OCI-LY1 (cell line): ENCODE measurements around the gene CR1.

Source experiments
- H2AFZ ChIP-seq: fragments of 200-600 bp; sonication (generic), shearing (Covaris generic); 2 replicates; pipeline ENCODE4 v1.6.0; 2014; ENCODE audit warnings: antibody characterized with exemption, mild to moderate bottlenecking, low read length
- H3F3A ChIP-seq: fragments of 200-600 bp; sonication (generic), shearing (Covaris generic); 2 replicates; pipeline ENCODE4 v1.6.0; 2014; ENCODE audit warnings: mild to moderate bottlenecking, antibody characterized with exemption, low read length, moderate library complexity; ENCODE audit not compliant: insufficient read depth
- H3K27ac ChIP-seq: fragments of 200-600 bp; sonication (generic); 2 replicates; pipeline ENCODE4 v1.5.1; 2014; ENCODE audit warnings: low read length, mixed run types, mild to moderate bottlenecking, low read depth; ENCODE audit not compliant: poor library complexity, severe bottlenecking
- H3K27me3 ChIP-seq: fragments of 200-600 bp; sonication (generic); 2 replicates; pipeline ENCODE4 v1.6.0; 2014; ENCODE audit warnings: antibody characterized with exemption, mild to moderate bottlenecking, low read length, moderate library complexity; ENCODE audit not compliant: insufficient read depth
- H3K36me3 ChIP-seq: fragments of 200-600 bp; sonication (generic); 2 replicates; pipeline ENCODE4 v1.6.1; 2014; ENCODE audit warnings: mild to moderate bottlenecking, antibody characterized with exemption, low read length, moderate library complexity, mixed read lengths; ENCODE audit not compliant: insufficient read depth
- H3K4me1 ChIP-seq: fragments of 200-600 bp; sonication (generic); 2 replicates; pipeline ENCODE4 v1.5.1; 2014; ENCODE audit warnings: mild to moderate bottlenecking, low read length, moderate library complexity; ENCODE audit not compliant: insufficient read depth, severe bottlenecking
- H3K4me2 ChIP-seq: fragments of 200-600 bp; sonication (generic), shearing (Covaris generic); 2 replicates; pipeline ENCODE4 v1.6.1; 2014; ENCODE audit warnings: low read length
- H3K4me3 ChIP-seq: fragments of 200-600 bp; sonication (generic); 2 replicates; pipeline ENCODE4 v1.5.1; 2014; ENCODE audit warnings: low read length, low read depth, mild to moderate bottlenecking, mixed read lengths; ENCODE audit not compliant: poor library complexity, severe bottlenecking
- H3K79me2 ChIP-seq: fragments of 200-600 bp; shearing (Covaris generic); 2 replicates; pipeline ENCODE4 v1.6.1; 2016; ENCODE audit warnings: mixed run types, low read length, mixed read lengths; ENCODE audit not compliant: insufficient read depth
- H3K9ac ChIP-seq: fragments of 200-600 bp; sonication (generic), shearing (Covaris generic); 2 replicates; pipeline ENCODE4 v1.6.1; 2014; ENCODE audit warnings: mild to moderate bottlenecking, low read length, mixed read lengths
- H3K9me2 ChIP-seq: fragments of 200-600 bp; sonication (generic), shearing (Covaris generic); 2 replicates; pipeline ENCODE4 v1.6.1; 2014; ENCODE audit warnings: low read depth, mild to moderate bottlenecking, low read length, mixed read lengths
- H3K9me3 ChIP-seq: fragments of 200-600 bp; shearing (Covaris generic); 2 replicates; pipeline ENCODE4 v1.6.1; 2014; ENCODE audit warnings: low read length, mixed read lengths
- H4K20me1 ChIP-seq: fragments of 200-600 bp; sonication (generic), shearing (Covaris generic); 2 replicates; pipeline ENCODE4 v1.6.0; 2016; ENCODE audit warnings: mild to moderate bottlenecking, low read length; ENCODE audit not compliant: insufficient read depth
- EZH2 ChIP-seq: fragments of 200-600 bp; sonication (generic), shearing (Covaris generic); IDR thresholded peaks from 2 replicates; pipeline ENCODE4 v1.8.0; 2017; ENCODE audit warnings: borderline replicate concordance, mixed run types, mild to moderate bottlenecking, antibody characterized with exemption, low read length, moderate library complexity, mixed read lengths
- TF ChIP-seq, protein P1 (sequence below): fragments of 200-600 bp; sonication (generic), shearing (Covaris generic); IDR thresholded peaks from 2 replicates; pipeline ENCODE4 v1.5.1; 2017; ENCODE audit warnings: mild to moderate bottlenecking, antibody characterized with exemption, low read length, moderate library complexity, mixed read lengths

CR1 gene

DNA sequence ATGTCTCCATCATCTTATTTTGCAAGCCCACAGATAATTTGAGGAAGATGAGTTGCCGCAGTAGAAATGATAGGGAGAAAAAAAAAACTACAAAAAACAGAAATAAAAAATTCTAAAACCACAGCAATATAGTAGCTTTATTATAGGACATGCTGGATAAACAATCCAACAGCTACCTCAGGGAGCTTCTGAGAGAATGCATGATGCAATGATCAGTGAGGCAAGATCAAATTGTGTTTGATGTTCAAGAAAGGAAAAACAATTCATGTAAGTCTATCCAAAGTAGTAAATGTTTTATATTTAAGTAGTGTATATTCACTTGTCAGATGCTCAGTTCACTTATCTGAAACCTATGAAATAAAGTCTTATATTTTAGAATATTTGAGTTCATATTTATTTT lies 155.6 kb downstream of the CR1 start:
- H3K9me2 ChIP-seq, result no peaks in the 10 kb centered on the region
- TF ChIP-seq EZH2, result no peak
- TF ChIP-seq, protein P1, sequence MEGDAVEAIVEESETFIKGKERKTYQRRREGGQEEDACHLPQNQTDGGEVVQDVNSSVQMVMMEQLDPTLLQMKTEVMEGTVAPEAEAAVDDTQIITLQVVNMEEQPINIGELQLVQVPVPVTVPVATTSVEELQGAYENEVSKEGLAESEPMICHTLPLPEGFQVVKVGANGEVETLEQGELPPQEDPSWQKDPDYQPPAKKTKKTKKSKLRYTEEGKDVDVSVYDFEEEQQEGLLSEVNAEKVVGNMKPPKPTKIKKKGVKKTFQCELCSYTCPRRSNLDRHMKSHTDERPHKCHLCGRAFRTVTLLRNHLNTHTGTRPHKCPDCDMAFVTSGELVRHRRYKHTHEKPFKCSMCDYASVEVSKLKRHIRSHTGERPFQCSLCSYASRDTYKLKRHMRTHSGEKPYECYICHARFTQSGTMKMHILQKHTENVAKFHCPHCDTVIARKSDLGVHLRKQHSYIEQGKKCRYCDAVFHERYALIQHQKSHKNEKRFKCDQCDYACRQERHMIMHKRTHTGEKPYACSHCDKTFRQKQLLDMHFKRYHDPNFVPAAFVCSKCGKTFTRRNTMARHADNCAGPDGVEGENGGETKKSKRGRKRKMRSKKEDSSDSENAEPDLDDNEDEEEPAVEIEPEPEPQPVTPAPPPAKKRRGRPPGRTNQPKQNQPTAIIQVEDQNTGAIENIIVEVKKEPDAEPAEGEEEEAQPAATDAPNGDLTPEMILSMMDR, result no peak
- H3K4me2 ChIP-seq, result no peak overlapping the region
- H3K4me3 ChIP-seq, result no peak overlapping the region
- H4K20me1 ChIP-seq, result no peaks in the 10 kb centered on the region
- no peak overlapping the region for H3K27ac ChIP-seq
- no peaks in the 10 kb centered on the region for H3K27me3 ChIP-seq
- no peak overlapping the region for H2AFZ ChIP-seq
- no peaks in the 10 kb centered on the region for H3K36me3 ChIP-seq
- no peaks in the 10 kb centered on the region for H3K79me2 ChIP-seq
- H3K4me1 ChIP-seq, result no peaks in the 10 kb centered on the region
- H3F3A ChIP-seq, result no peaks in the 10 kb centered on the region
- no peaks in the 10 kb centered on the region for H3K9me3 ChIP-seq
- H3K9ac ChIP-seq, result no peak overlapping the region

DNA sequence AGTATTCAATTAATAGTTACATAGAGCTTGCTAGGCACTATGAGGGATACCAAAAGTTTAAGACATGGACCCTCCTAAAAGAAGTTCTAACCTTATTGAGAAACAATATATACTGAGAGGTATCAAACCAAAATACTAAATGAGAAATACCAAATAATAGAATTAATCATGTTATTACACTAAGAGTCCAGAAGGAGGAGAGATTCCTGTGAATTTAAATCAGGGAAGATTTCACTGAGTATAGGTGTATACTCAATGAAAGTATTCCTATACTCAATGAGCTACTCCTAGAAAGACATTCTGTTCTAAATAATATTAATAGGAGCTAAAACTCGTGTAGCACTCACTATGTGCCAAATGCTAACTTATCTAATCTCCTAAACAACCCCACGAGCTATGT lies 158.4 kb downstream of the CR1 start:
- no peaks in the 10 kb centered on the region for H3K79me2 ChIP-seq
- no peak overlapping the region for H2AFZ ChIP-seq
- no peaks in the 10 kb centered on the region for H4K20me1 ChIP-seq
- no peak overlapping the region for H3K9ac ChIP-seq
- no peaks in the 10 kb centered on the region for H3F3A ChIP-seq
- no peaks in the 10 kb centered on the region for H3K4me1 ChIP-seq
- no peaks in the 10 kb centered on the region for H3K9me3 ChIP-seq
- no peak overlapping the region for H3K4me2 ChIP-seq
- H3K27me3 ChIP-seq, result no peaks in the 10 kb centered on the region
- TF ChIP-seq EZH2, result no peak
- TF ChIP-seq, protein P1, result no peak
- no peaks in the 10 kb centered on the region for H3K36me3 ChIP-seq
- H3K27ac ChIP-seq, result no peak overlapping the region
- H3K4me3 ChIP-seq, result no peak overlapping the region
- H3K9me2 ChIP-seq, result no peaks in the 10 kb centered on the region

DNA sequence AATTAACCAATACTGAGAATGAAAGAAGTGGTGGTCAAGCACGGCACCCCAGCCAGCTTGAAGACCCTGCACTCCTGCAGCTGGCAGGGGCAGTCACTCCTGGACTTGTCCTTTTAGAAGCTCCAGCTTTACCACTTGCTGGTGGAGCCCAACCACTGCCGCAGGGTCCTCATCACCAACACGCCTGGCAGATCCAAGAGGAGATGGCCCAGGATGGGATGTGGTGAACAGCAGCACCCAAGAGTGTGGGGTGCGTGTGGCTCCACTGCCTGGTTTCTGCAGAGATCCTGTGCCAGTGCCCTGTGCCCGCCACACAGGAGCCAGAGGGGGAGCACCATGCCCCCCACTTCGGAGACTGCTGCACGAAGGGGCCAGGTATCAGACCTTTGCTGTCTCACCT lies 162.5 kb downstream of the CR1 start:
- H3K4me1 ChIP-seq, result no peaks in the 10 kb centered on the region
- H3K4me3 ChIP-seq, result no peak overlapping the region
- H3K79me2 ChIP-seq, result no peaks in the 10 kb centered on the region
- H3K27me3 ChIP-seq, result no peaks in the 10 kb centered on the region
- no peaks in the 10 kb centered on the region for H3K9me2 ChIP-seq
- H3K36me3 ChIP-seq, result no peaks in the 10 kb centered on the region
- H2AFZ ChIP-seq, result no peak overlapping the region
- H3K9ac ChIP-seq, result no peak overlapping the region
- no peak overlapping the region for H3K4me2 ChIP-seq
- no peak overlapping the region for H3K27ac ChIP-seq
- H3K9me3 ChIP-seq, result no peaks in the 10 kb centered on the region
- no peaks in the 10 kb centered on the region for H3F3A ChIP-seq
- H4K20me1 ChIP-seq, result no peaks in the 10 kb centered on the region
- TF ChIP-seq, protein P1, result no peak
- no peak for TF ChIP-seq EZH2
